GM18502 (cell line): ENCODE measurements around the gene CNTNAP5.

ENCODE experiments used
- ATAC-seq: cut with Tn5 transposase; IDR thresholded peaks from one replicate; pipeline ENCODE4 v1.9.1; 2021; ENCODE audit warnings: mild to moderate bottlenecking; ENCODE audit not compliant: unreplicated experiment, poor library complexity

The CNTNAP5 gene

GRCh38 chr2:124025171-124025580 lies at the start of gene CNTNAP5:
Gene CNTNAP5 (plus strand): TSS chr2:124025287. CDS start chr2:124025651, 364 bp downstream.
- peak; percentile 53 for ATAC-seq

- no peak for ATAC-seq
These were observed 48.9 kb upstream of the CNTNAP5 start for GRCh38 chr2:123976054-123976648.

- ATAC-seq, result peak; percentile 66
These were observed 31.3 kb upstream of the CNTNAP5 start for GRCh38 chr2:123993728-123994323.

GRCh38 chr2:123999681-124000080 lies 25.4 kb upstream of the CNTNAP5 start:
- no peak for ATAC-seq

- ATAC-seq, result no peak
These were observed 23.2 kb upstream of the CNTNAP5 start for GRCh38 chr2:124001696-124002430.

GRCh38 chr2:124018890-124019289 lies 6.2 kb upstream of the CNTNAP5 start:
- no peak for ATAC-seq

GRCh38 chr2:124024561-124025170 lies 421 bp upstream of the CNTNAP5 start:
- ATAC-seq, result no peak

GRCh38 chr2:124025891-124026434 lies 876 bp downstream of the CNTNAP5 start:
- no peak for ATAC-seq

GRCh38 chr2:124026503-124026902 lies 1.4 kb downstream of the CNTNAP5 start:
- ATAC-seq, result no peak

- ATAC-seq, result peak; percentile 90
These were observed 2.1 kb downstream of the CNTNAP5 start for GRCh38 chr2:124027182-124027581.

GRCh38 chr2:124032799-124033198 lies 7.7 kb downstream of the CNTNAP5 start:
- ATAC-seq, result no peak

GRCh38 chr2:124034265-124034664 lies 9.2 kb downstream of the CNTNAP5 start:
- no peak for ATAC-seq

- ATAC-seq, result no peak
These were observed 9.9 kb downstream of the CNTNAP5 start for GRCh38 chr2:124035001-124035400.

- no peak for ATAC-seq
These were observed 13.9 kb downstream of the CNTNAP5 start for GRCh38 chr2:124039032-124039431.

- ATAC-seq, result no peak
These were observed 14.7 kb downstream of the CNTNAP5 start for GRCh38 chr2:124039762-124040291.

GRCh38 chr2:124045894-124046293 lies 20.8 kb downstream of the CNTNAP5 start:
- ATAC-seq, result no peak

- ATAC-seq, result no peak
These were observed 21.2 kb downstream of the CNTNAP5 start for GRCh38 chr2:124046332-124046731.

- no peak for ATAC-seq
These were observed 23.0 kb downstream of the CNTNAP5 start for GRCh38 chr2:124048102-124048501.

GRCh38 chr2:124048664-124049063 lies 23.6 kb downstream of the CNTNAP5 start:
- ATAC-seq, result no peak

- no peak for ATAC-seq
These were observed 24.0 kb downstream of the CNTNAP5 start for GRCh38 chr2:124049136-124049535.
